GOT3 (cell line): Measurements from ENCODE around the gene PHOSPHO2.

Source experiments
- DNase-seq: peaks from one replicate; lab custom pipeline; 2025; ENCODE audit warnings: mixed read lengths; lab: John Stamatoyannopoulos, UW

The PHOSPHO2 gene, protein sequence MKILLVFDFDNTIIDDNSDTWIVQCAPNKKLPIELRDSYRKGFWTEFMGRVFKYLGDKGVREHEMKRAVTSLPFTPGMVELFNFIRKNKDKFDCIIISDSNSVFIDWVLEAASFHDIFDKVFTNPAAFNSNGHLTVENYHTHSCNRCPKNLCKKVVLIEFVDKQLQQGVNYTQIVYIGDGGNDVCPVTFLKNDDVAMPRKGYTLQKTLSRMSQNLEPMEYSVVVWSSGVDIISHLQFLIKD

DNA sequence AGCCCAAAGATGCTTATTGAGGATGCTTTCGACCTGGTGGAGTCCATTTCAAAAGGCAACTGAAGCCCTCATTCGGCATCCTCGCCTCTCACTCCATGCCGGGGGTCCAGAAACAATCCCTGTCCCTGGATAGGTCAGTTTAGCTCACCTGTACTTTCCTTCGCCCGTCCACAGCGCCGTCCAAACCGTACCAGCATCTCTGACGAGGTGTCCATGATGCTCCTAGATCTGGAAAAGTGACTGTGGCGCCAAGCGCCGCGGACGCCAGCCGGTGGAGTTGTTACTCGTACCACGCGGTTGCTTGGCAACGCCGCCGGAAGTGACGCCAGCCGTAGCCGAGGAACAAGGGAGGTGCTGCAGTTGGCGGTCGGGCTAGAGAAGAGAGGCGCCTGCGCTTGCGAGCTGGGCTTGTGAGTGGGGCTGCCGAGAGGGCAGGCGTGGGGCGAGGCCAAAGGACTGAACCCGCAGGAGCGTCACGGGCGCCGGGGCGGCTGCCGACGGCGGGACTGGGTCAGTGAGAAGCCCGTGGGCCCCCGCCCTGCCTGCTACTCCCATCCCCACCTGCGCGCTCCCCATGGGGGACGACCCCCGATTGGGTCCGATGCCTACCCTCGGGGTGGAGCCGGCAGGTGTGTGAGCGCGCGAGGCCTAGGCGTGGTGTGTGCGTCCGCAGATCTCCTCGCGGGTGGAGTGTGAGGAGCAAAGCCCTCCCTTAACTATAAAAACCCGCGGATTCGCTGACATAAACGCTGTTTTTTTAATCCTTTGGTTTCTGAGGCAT is at the start of gene PHOSPHO2, which contains the start of gene CFAP210:
Gene PHOSPHO2, plus strand, starts transcription at position 357 of the 781 bp plus-strand sequence. CDS start 6,503 bp downstream, outside the sequence.
Gene CFAP210, minus strand, starts transcription at position 293 of the 781 bp plus-strand sequence. Its CDS starts 78 bp downstream, at position 215.
- peak; percentile 93 for DNase-seq

DNA sequence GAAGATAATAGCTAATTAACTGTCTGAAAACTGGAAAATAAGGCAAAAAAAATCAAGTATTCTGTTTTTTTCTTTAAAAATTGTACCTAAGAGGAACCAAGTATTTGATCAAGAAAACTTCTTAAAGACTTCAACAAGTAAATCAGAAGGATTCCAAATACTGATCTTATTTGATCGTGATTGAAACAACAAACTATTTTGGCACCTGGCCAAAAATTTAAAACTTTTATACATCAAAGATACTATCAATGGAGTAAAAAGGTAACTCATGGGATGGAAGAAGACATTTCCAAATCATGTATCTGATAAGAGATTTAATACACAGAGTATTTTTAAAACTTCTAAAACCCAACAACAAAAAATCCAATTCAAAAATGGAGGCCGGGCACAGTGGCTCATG is 46.8 kb upstream of the PHOSPHO2 start:
- no peak for DNase-seq

DNA sequence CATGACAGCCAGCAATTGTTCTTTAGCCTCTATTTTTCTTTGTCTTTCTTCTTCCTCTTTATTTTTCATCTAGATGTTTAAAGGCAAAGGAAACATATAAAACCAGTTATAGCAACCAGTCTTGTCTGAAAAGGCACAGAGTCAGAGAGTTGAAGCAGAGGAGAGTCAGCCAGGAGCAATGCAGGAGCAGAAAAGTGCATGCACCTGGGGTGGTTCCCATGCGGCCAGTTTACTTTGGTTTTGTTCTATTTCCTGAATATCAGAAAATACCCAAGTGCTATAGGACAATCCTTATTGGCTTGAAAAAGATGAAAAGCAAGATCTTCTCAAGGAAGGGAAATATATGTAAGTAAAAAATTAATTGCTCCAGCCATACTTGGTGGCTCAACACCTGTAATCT is 45.0 kb upstream of the PHOSPHO2 start:
- no peak for DNase-seq

DNA sequence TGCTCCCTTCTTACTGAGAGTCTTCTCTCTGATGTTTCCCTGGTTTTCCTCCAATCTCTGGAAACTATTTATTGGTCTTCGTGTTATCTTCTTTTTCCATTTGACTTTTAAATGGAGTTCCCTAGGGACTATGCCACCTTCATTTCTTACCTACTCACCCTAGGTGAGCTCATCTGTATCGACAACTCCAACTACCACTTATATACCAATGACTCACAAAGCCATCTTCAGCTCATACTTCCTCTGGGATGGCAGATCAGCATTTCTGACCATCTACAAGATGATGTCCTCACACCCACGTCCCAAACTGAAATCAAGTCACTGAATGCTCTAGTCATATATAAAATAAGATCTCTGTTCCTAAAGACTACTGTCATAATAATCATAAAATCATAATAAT is 40.6 kb upstream of the PHOSPHO2 start:
- DNase-seq, result no peak

DNA sequence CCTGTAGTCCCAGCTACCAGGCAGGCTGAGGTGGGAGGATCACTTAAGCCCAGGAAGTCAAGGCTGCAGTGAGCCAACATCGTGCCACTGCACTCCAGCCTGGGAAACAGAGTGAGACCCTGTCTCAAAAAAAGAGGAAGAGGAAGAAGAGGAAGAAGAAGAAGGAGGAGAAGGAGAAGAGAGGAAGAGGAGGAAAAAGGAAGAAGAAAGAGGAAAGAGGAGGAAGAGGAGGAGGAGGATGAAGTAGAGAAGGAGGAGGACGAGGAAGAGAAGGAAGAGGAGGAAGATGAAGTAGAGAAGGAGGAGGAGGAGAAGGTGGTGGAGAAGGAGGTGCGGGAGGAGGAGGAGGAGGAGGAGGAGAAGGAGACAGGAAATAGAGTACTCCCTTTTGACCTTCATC is 38.1 kb upstream of the PHOSPHO2 start:
- no peak for DNase-seq

DNA sequence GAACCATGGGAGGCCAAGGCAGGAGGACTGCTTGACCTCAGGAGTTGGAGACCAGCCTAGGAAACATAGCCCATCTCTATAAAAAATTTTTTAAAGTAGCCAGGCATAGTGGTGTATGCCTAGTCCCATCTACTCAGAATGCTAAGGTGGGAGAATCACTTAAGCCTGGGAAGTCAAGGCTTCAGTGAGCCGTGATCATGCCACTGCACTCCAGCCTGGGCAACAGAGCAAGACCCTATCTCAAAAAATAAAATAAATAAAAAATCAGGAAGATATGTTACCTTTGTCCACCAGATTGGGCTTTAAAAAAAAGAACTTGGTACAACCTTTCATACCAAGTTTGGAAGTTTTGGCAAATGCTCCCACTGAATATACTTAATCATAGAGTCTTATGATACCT is 35.4 kb upstream of the PHOSPHO2 start:
- DNase-seq, result no peak

DNA sequence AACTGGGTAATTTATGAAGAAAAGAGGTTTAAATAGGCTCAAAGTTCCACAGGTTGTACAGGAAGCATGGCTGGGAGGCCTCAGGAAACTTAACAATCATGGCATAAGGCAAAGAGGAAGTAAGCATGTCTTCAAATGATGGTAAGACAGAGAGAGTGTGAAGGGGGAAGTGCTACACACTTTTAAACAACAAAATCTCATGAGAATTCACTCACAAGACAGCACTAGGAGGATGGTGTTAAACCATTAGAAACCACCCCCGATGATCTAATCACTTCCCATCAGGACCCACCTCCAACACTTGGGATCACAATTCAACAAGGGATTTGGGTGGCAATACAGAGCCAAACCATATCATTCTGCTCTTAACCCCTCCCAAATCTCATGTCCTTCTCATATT is 34.9 kb upstream of the PHOSPHO2 start:
- no peak for DNase-seq

DNA sequence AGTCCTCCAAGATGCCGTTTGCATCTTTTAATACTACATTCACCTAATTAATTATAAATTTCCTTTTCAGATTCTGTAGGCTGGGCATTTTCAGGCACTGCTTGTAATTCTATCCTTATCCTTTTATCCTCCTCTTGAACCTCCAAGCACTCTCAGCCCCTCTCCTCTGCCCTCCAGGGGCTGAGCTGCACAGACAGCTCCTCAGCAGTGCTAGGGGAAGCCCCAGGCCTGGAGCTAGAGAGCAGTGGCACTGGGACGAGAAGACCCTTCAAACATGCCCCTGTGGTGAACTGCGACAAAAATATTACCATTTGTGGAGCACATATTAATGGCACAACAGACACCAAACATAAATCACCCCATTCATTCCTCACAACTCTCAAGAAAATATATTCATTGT is 33.0 kb upstream of the PHOSPHO2 start:
- DNase-seq, result no peak

DNA sequence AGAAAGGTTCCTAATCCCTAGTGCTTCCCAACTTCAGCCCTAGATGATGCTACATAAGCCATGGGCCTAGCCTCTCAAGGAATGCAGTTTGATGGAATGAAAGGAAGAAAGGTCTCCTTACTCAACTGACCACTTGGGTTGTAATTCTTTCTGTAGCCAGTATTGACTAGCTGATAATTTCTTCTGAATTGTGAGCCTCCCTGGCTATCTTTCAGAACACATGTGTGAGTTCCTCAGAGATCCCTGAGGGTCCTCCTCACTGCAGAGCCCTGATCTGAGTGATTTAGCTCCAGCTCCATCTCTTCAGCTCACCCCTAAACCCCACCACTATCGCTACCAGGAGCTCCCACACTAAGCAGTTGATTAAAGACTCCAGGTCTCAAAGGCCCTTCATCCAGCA is 31.5 kb upstream of the PHOSPHO2 start:
- no peak for DNase-seq

DNA sequence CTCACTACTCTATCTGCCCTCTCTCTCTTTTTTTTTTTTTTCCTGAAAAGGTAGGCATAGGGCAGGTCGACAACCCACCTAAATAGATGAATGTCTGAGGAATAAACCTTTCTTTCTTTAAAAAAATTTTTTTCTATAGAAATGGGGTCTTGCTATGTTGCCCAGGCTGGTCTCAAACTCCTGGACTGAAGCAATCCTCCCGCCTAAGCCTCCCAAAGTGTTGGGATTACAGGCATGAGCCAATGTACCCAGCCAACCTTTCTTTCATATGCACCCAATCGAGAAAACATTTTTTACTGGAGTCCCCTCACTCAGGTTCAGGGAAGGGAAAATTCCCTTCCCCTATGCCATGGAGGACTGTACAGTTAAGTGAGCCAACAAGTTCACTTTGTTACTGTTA is 31.0 kb upstream of the PHOSPHO2 start:
- no peak for DNase-seq

DNA sequence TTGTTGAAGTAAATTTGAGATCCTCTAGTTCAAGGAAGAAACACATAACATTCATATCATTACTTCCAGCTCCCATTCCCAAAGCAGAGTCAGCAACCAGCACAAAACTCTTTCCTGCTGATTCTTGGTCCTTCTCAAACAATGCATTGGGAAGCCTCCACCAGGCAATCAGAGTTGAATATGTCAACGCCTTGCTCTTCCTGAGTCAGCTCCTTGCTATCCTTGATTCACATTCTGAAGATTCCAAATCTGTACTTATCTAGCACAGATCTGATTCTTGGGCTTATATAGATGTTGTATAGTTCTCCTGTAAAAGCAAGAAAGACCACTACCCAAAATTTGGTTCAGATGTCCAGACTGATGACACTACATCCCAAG is 29.7 kb upstream of the PHOSPHO2 start:
- DNase-seq, result no peak

DNA sequence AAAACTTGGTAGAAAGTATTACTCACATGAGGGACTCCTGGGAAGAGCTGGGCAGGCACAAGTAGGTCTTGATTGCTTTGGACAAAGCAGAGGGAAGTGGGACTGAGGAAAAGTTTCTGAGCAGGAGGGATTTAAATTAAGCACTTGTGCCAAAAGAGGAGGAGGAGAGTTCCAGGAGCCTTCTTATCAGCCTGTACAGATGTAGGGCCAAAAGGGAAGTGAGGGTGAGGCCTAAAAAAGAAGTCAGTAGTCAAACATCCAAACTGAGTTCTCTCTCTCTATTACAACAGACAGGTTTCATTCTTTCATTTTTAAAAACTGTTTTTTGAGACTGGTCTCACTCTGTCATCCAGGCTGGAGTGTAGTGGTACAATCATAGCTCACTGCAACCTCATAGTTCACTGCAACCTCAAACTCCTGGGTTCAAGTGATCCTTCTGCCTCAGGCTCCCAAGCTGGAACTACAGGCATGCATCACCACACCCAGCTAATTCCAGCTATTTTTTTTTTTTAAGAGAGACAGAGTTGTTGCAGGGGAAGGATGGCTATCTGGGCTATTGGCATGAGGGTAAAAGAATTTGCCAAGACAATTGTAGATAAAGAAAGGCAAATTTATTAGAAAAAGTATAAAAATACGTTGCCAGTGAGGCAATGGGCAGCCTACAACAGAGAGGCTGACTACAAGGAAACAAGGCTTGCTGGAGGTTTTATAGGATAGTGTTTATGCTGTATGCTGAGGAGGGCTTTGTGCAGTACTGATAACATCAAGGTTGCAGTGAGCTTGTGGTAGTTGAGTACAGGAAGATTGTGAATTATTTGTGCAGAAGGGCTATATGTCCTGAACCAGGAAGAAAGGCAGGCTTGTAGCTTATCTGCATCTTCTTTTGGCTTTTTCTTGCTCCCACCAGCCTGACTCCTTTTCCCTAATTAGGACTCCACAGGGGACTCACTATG is 29.0 kb upstream of the PHOSPHO2 start:
- no peak for DNase-seq

DNA sequence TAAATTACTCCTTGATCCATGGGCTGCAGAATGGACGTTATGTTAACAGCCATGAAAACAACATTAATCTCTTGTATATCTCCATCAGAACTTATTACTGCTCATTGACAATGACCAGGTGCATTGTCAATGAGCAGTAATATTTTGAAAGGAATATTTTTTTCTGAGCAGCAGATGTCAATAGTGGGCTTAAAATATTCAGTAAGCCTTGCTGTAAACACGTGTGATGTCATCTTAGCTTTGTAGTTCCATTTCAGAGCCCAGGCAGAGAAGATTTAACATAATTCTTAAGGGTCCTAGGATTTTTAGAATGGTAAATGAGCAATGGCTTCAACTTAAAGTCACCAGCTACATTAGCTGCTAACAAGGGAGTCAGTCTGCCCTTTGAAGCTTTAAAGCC is 26.7 kb upstream of the PHOSPHO2 start:
- no peak for DNase-seq

DNA sequence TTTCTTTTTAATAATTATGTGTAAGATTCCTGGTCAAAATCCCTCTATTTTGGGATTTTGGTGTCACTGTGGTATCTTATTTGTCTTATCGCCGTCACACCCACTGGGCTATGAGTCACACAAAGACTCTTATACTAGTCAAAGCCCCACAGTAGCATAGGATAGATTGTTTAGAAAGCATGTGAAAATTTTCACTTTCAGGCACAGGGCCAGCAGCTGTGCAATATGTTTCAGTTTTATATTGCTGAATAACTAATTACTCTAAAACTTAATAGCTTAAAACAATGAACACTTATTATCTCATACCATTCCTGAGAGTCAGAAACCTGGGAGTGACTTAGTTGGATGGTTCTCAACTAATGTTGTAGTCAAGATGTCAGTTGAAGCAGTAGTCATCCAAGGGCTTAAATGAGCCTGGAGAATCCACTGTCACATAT is 24.0 kb upstream of the PHOSPHO2 start:
- no peak for DNase-seq

DNA sequence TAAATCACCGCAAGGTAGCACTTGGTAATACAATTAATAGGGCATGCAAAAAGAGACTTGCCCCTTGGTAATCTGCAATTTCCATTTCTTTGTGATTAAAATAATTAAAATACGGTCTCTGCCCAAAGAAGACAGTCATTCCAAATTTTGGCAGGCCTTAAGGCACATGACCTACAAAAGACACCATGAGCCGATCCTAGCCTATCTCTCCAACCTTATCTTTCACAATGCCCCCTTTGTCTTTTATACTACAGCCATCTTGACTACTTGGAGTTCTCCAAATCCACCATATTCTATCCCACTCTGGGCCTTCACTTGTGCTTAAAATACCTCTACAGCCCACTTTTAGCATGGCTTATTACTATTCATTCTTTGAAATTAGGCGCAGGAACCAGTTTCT is 23.3 kb upstream of the PHOSPHO2 start:
- DNase-seq, result no peak

DNA sequence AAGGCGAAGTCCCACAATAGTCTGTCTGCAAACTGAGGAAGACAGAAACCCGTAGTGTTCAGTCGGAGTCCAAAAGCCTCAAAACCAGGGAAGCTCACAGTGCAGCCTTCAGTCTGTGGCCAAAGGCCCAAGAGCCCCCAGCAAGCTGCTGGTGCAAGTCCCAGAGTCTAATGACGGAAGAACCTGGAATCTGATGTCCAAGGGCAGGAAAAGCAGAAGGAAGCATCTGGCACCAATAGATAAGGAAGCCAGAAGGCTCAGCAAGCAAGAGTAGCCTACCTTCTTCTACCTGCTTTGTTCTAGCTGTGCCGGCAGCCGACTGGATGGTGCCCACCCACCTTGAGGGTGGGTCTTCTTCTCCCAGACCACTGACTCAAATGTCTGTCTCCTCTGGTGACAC is 21.9 kb upstream of the PHOSPHO2 start:
- no peak for DNase-seq

DNA sequence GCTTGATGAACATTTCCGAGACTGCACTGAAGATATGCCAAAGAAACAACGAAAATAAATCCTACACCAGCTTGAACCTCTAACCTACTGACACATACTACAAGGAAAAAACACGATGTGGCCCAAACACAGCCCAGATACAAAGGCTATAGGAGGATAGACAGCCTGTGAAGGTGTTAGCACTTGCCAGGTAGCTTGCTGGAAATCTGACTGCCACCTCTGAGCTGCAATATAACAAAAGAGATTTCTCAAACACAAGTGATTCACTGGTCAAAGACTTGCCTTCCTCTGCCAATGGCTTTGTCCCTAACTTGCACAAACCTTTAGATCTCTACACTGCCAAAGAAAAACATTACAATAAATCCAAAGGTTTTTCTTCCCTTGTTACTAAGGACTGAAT is 21.2 kb upstream of the PHOSPHO2 start:
- DNase-seq, result no peak

DNA sequence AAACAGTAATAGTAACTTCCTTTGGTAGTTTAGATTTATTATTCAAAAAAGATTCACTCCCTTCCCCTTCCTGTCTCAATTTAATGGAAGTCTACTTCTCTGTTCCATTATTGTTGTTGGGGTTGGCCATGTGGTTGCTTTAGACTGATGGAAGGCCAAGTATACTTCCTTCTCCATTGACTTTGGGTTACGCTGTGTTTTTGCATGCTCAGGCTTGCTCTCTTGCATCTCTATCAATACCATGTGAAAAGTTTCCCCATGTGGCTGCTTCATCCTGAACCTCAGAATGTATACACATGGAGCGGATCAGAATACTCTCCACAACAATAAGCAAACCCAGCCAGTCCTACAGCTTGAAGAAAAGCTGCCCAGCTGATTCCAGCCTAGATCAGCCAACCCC is 20.3 kb upstream of the PHOSPHO2 start:
- DNase-seq, result no peak

DNA sequence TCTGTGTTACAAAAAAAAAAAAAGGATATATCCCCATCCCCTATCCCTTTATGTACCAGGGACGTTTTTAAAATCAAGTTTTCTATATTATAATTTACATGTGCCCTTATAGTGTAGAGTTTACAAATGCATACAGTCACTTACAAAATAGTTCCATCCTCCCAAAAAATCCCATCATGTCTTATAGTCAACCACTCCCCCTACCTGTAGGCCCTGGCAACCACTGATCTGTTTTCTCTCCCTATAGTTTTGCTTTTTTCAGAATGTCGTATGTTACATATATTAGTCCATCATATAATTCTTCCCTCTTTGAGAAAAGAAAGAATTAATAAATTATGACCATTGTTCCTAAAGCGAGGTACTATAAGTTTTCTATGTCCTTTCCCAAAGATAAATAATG is 17.9 kb upstream of the PHOSPHO2 start:
- DNase-seq, result no peak

DNA sequence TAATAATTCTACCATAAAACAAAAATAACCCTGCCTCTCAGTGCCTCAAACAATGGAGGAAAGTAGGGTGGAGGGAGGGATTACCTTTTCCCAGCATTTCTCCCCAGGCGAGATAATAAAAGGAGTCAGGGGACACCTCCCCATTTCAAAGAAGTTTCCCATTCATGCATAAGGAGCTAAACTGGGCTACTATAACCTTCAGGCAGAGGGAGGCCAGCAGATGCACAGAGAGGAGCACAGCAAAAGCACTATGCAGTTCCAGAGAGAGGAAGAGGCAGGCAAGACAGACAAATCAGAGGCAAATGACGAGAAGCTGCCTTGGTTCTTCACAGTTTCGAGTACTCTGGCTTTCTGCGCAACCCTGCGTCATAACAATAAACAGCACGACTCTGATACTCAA is 17.4 kb upstream of the PHOSPHO2 start:
- DNase-seq, result no peak

DNA sequence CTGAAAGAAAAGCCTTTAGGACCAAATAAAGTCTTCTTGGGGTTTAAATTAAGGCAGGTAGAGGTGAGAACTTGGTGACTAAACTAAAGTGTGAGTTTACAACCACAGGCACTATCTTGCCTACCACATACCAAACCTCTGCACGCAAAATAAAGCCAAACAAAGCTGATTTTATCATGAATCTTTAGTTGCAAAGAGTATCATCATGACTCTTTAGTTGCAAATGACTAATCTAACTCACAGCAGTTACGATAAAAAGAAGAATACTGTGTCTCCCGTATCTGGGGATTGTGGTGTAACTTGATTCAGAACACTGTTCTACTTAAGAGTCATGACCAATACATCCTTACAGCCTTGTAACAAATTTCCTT is 11.2 kb upstream of the PHOSPHO2 start:
- DNase-seq, result no peak

DNA sequence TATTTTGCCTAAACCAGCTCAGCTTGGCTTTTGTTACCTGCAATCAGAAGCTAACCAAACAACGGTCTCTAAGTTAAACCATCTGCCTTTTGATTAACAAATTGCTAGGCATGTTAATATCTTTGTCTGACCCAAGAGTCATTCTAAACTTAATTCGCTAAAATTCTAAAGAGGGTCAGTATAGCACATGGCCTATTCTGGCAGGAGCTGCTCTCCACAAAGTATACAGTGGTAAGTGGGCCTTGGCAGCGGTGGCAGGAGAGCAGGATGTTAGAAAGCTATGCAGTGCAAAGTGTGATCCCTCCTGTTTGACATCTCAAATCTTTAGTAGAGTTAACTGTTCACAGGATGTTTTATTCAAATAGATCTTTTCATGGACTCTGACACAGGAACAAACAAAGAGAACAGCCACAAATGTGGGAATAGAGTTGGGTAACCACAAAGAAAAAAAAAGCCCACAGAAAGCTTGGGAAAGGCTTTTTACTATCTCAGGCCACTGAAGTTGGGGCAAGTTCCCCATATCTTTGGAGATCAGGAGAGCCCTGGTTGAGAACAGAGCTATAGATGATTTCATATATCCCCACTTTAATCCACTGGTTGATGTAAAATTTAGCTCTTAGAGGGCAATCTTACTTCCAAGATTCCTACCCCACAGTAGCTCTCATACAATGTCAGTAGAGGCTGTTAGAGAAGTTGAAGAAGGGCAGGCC is 10.7 kb upstream of the PHOSPHO2 start:
- DNase-seq, result no peak
